HCT116 (cell line): Measurements from ENCODE around the gene TRIM26.
"Not testable (repeated sequence)": the region's sequence is repeated elsewhere in the genome, so short reads cannot be mapped to it uniquely, and the experiment has no call there.

Experiments
- CEBPB ChIP-seq: IDR thresholded peaks from 2 replicates; pipeline ENCODE4 v1.6.1; 2012; ENCODE audit warnings: low read depth
- CTCF ChIP-seq, 3 experiments: fragments of 200-600 bp in 1 of 3; sonication (generic) in 1 of 3; IDR thresholded peaks in 2 of 3; conservative IDR thresholded peaks in 1 of 3; 2 replicates each; pipeline ENCODE4 v1.5.1; 2012 to 2017; ENCODE audit warnings: low read depth in 2 of 3, low read length in 2 of 3, antibody characterized with exemption in 1 of 3, borderline replicate concordance in 1 of 3, control low read depth in 1 of 3, mild to moderate bottlenecking in 1 of 3, mixed read lengths in 1 of 3, mixed run types in 1 of 3, moderate library complexity in 1 of 3; ENCODE audit not compliant: insufficient read depth in 1 of 3
- ELF1 ChIP-seq: IDR thresholded peaks from 2 replicates; pipeline ENCODE4 v1.6.1; 2012; ENCODE audit warnings: low read depth, borderline replicate concordance
- EZH2 ChIP-seq: fragments of 200-600 bp; sonication (generic); IDR thresholded peaks from 2 replicates; pipeline ENCODE4 v1.6.1; 2017; ENCODE audit warnings: antibody characterized with exemption, mixed run types
- EZH2phosphoT487 ChIP-seq: fragments of 200-600 bp; IDR thresholded peaks from 2 replicates; pipeline ENCODE4 v1.6.1; 2018; ENCODE audit warnings: antibody characterized with exemption, borderline replicate concordance
- POLR2A ChIP-seq: IDR thresholded peaks from 2 replicates; pipeline ENCODE4 v1.7.0; 2011; ENCODE audit warnings: borderline replicate concordance; ENCODE audit not compliant: insufficient read depth, insufficient read length; ENCODE audit errors: extremely low read depth
- RAD21 ChIP-seq: IDR thresholded peaks from 2 replicates; pipeline ENCODE4 v1.6.1; 2012; ENCODE audit warnings: low read depth, mild to moderate bottlenecking
- SRF ChIP-seq: IDR thresholded peaks from 2 replicates; pipeline ENCODE4 v1.6.1; 2012; ENCODE audit warnings: low read depth
- ZNF274 ChIP-seq: fragments of 200-500 bp; sonication (Bioruptor generic); IDR thresholded peaks from 2 replicates; pipeline ENCODE4 v1.6.1; 2014; ENCODE audit warnings: mild to moderate bottlenecking, low read depth, low read length, inconsistent platforms
- TF ChIP-seq, protein P1 (sequence below): IDR thresholded peaks from 2 replicates; pipeline ENCODE4 v1.6.1; 2012; ENCODE audit warnings: low read depth

- TF ChIP-seq POLR2A; EZH2; CTCF (IDR thresholded peaks at IDR 0.05 in 2 of 3, conservative IDR thresholded peaks at IDR 0.05 in 1 of 3; ENCODE audit: borderline replicate concordance in 1 of 3, insufficient read depth in 1 of 3, low read depth in 2 of 3, low read length in 2 of 3); ZNF274; SRF; RAD21; CEBPB; EZH2phosphoT487; ELF1: not testable (repeated sequence)
- TF ChIP-seq, protein P1, sequence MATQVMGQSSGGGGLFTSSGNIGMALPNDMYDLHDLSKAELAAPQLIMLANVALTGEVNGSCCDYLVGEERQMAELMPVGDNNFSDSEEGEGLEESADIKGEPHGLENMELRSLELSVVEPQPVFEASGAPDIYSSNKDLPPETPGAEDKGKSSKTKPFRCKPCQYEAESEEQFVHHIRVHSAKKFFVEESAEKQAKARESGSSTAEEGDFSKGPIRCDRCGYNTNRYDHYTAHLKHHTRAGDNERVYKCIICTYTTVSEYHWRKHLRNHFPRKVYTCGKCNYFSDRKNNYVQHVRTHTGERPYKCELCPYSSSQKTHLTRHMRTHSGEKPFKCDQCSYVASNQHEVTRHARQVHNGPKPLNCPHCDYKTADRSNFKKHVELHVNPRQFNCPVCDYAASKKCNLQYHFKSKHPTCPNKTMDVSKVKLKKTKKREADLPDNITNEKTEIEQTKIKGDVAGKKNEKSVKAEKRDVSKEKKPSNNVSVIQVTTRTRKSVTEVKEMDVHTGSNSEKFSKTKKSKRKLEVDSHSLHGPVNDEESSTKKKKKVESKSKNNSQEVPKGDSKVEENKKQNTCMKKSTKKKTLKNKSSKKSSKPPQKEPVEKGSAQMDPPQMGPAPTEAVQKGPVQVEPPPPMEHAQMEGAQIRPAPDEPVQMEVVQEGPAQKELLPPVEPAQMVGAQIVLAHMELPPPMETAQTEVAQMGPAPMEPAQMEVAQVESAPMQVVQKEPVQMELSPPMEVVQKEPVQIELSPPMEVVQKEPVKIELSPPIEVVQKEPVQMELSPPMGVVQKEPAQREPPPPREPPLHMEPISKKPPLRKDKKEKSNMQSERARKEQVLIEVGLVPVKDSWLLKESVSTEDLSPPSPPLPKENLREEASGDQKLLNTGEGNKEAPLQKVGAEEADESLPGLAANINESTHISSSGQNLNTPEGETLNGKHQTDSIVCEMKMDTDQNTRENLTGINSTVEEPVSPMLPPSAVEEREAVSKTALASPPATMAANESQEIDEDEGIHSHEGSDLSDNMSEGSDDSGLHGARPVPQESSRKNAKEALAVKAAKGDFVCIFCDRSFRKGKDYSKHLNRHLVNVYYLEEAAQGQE = not testable (repeated sequence)
Measured at GRCh38 chr6:30140240-30140639, 73.0 kb downstream of the TRIM26 start.
